ENCODE measurements around the gene NUP210L.

NUP210L gene

DNA sequence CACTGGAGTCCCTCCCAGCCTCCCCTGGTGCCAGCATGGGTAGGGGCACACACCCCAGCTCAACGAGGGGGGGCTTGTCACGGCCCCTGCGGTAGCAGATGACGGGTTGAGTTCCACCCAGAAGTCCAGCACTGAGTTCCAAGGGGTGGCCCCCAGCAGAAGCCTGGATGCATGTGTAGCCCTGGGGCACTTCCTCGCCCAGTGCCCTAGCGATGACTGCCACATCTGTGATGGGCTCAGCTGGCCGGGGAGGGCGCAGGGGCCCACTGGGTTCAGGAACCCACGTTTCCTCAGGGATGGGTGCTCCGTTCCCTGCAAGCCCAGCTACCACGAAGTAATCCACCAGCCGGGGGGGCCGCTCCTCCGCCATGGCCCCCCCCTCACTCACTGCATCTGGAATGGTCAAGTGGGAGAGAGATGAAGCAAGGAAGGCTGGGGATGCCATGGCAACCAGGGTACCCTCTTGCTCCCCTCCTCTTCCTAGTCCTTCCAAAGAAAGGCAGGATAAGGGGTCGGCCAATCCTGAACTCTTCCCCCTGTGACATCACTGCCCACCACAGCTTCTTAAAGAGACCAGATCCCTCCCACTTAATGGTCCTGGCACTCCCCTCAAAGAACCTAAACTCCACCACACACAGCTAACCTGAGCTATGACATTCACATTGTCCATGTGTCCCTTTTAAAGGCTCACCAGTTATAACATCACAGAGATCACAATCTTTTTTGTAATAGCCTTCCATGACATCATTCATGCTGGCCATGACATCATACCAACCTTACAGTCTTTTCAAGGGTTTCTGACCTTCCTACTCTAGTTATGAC, 210.7 kb downstream of the NUP210L start:
- no peak for TF ChIP-seq MAX (IDR thresholded peaks at IDR 0.05; ENCODE audit: low read depth, low read length)
- DNase-seq (ENCODE audit: low read depth): peak; percentile 40
- peak overlapping the region; percentile 82 for H3K4me3 ChIP-seq (ENCODE audit: low read depth, low read length)

DNA sequence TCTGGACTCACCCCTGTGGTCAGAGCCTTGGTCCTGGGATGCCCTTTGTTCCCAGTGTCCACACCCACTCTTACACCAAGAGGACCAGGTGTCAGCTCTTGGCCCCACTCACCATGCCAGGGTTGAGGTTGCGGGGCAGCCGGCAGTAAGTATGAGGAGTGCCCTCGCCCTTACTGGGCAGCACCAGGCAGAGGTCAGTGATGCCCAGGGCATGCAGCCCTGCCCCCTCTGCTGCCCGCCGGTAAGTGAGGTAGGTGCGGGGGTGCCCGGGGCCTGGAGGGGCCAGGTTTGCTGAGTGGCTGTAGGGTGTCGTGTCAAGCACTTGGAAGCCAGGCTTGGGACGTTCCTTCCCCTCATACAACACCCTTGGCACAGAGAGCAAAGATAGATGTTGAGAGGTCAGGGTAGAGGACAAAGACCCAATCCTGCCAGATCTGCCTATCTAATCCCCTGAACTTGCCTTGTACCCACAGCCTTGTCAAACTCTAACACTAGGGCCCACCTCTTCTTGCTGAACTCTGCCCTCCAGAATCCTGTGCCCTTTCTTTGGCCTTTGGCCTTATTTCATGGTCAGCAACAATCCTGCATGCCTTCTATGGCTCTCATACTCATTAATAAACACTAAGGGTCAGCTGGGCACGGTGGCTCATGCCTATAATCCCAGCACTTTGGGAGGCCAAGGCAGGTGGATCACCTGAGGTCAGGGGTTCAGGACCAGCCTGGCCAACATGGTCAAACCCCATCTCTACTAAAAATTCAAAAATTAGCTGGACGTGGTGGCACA, 211.9 kb downstream of the NUP210L start:
- no peak for DNase-seq (ENCODE audit: low read depth)
- TF ChIP-seq POLR2A (IDR thresholded peaks at IDR 0.05; ENCODE audit: extremely low read depth, insufficient read length) (no peak), MYC (IDR thresholded peaks at IDR 0.05; ENCODE audit: low read depth, low read length) (no peak), MAX (IDR thresholded peaks at IDR 0.05; ENCODE audit: low read depth, low read length) (no peak)

More for the DNA sequence above, 211.9 kb downstream of the NUP210L start:
- no peak overlapping the region for H3K4me3 ChIP-seq (ENCODE audit: low read depth, low read length)

Data from NB4 (cell line).